Stimulated activated CD8-positive, alpha-beta memory T cell treated with anti-CD3 and anti-CD28 coated beads, Interleukin-15, amount 100 ng/mL, for 24 hours (primary cell): ENCODE data around the gene TNS3.
"Not testable (repeated sequence)": the region's sequence is repeated elsewhere in the genome, so short reads cannot be mapped to it uniquely, and the experiment has no call there.

Experiments
- DNase-seq: peaks from one replicate; pipeline ENCODE4 v3.0.0-alpha.2; 2020; ENCODE audit warnings: low read depth

TNS3 gene

GRCh38 chr7:47581804-47582763, at the start of gene TNS3:
TSS of gene TNS3 (minus strand) at chr7:47582111. CDS start at chr7:47439636, 142,475 bp downstream.
- no peak for DNase-seq

DNA sequence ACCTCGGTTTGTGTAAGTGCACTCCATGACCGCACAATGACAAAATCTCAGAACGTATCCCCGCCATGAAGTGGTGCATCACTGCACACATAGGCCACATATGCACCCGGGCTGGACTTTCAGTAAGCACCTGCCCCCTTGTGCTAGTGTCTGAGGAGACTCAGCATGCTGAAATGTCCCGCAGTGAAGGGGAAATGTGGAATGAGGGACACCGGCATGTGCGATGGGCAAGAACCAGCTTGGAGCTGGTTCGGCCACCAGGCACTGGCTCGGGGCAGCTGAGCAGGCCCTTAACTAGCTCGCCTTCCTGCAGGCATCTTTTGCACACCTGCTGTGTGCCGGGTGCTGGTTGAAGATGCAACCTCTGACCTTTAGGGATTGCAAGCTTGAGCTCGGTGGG, 49.8 kb upstream of the TNS3 start:
- DNase-seq: no peak

GRCh38 chr7:47627580-47628283, 45.8 kb upstream of the TNS3 start:
- no peak for DNase-seq

DNA sequence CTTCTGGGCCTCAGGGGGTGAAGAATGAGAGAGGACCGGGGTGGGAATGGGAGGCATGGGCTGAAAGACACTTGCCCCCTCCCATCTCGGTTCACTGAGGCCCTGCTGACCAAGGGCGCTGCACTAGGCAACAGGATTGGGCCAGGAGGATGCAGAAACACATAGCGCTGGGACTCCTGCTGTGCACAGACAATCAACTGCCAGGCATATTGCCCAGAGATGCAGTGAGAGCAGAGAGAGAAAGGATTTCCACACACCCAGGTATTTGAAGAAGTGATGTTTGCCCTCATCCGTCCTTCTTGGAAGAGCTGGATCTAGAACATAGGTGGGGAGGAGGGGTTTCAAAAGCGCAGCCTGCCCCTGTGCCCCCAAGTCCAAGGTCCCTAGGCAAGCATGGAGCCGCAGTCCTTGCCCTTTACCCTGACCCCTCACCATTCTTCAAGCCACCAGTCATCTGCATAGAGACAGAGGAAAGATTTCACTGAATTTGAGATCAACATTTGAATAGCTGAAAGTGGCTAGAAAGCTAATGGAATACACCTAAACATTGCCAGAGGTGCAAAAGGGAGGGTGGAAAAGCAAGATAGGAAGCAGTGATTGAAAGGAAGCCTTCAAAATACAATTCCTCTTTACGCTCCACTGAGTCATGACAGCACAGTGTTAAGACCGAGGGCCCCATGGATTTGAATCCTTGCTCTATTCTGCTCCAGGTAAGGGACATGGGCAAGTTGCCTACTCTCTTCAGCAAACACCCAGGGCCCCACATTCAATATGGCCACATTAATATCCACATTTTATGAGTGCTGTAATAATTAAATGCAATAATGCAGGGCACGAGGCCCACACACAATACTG, 44.2 kb upstream of the TNS3 start:
- no peak for DNase-seq

DNA sequence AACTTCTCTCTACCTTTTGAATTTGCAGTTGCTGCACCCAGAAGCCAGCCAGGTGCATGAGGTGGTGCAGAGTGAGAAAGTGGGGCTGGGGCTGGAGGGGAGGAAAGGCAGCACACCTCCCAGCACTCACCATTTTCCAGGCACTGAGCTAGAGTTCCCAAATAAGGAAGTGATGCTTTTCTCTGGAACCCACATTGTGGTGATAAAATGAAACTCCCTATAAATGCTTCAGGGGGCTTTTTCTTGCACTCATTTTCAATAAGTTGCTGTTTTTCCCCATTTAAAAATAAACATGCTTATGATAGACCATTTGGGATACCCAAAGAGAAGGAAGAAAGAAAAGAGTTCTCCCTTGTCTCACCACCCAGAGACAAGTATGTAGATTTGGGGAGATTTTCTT, 42.8 kb upstream of the TNS3 start:
- no peak for DNase-seq

GRCh38 chr7:47622946-47623640, 41.2 kb upstream of the TNS3 start:
- DNase-seq: no peak

DNA sequence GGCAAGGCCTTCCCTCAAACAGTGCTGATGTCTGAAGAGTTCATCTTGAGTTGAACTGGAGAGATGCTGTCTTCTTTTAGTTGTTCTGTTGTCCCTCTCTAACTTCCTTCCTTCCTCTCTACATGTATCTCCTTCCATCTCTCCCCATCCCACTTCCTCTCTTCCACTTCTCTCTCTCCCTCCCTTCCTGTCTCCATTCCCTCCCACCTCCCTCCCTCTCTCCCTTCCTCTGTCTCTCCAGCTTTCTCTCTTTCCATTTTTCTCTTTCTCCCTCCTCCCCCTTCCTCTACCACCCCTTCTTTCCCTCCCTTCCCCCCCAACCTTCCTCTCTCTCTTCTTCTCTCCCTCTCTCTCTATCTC, 40.7 kb upstream of the TNS3 start:
- no peak for DNase-seq

DNA sequence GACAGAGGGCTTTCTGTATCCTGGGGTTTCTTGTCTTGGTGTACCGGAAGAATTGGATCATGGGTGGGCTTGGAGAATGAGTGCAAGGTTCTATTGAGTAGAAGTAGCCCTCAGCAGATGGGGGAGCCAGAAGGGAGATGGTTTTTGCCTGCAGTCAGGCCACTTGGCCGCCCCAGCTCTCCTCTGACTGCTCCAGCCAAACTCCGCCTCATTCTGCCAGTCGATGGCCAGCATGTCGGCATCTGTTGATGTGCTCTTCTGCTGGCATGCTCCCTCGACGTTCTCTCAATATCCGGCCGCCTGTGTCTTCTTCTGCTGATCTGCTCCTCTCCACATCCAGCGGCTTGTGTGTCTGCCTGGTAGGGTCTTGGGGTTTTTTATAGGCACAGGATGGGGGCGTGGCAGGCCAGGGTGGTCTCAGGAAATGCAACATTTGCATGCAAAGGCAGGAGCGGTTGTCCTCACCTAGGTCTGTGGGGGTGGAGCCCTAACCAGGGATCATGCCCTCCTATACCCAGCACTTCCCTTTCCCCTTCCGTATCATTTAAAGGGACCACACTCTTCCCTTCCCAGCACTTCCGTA, 40.2 kb upstream of the TNS3 start:
- DNase-seq: no peak

DNA sequence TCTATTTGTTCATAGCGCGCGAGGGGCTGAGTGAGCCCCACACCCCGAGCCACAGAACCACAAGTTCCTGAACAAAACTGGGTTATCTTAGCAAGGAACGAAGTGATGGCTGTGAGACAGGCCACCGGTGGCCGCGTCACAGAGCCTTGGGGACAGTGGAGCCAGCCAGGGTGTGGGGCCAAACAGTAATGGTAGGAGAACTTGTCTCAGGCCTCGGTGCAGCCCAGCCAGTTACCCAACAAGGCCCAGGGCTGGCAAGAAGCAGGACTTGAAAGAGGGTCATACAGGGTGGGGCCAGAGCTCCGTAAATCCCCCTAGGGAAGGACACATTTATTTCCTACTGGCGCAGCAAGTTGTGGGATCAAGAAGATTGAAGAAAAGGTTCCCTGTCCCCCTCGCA, 39.4 kb upstream of the TNS3 start:
- DNase-seq: no peak

DNA sequence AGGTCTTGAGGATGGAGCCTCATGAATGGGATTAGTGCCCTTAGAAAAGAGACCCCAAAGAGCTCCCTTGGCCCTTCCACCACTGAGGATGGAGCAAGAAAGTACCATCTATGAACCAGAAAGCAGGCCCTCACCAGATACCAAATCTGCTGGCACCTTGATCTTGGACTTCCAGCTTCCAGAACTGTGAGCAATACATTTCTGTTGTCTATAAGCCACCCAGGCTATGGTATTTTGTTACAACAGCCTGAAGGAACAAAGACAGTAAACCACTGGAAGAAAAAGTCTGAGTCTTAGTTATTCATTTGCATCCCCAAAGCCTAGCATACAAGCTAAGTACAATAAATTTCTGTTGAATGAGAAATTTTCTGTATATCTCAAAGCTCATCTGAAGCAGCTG, 37.9 kb upstream of the TNS3 start:
- no peak for DNase-seq

GRCh38 chr7:47617131-47617530, 35.2 kb upstream of the TNS3 start:
- DNase-seq: no peak

DNA sequence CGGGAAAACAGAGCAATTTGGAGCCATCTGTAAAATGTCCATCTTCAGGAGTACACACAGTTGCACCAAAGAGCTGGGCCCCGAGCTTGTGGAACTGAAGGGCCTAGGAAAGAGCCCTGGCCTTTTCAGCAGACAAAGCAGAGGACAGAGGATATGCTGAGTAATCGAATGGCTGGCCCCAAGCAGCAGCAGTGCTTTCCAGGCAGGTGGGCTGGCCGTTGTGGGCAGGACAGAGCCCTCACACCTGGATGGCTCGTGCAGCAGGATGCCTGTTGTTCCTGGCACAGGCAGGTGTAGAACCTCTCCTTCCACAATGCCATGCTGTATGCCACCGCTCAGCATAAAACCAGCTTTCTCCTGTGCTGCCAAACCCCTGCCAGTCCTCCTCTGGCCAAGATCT, 32.5 kb upstream of the TNS3 start:
- DNase-seq: no peak

GRCh38 chr7:47611045-47611511, 29.2 kb upstream of the TNS3 start:
- DNase-seq: no peak

DNA sequence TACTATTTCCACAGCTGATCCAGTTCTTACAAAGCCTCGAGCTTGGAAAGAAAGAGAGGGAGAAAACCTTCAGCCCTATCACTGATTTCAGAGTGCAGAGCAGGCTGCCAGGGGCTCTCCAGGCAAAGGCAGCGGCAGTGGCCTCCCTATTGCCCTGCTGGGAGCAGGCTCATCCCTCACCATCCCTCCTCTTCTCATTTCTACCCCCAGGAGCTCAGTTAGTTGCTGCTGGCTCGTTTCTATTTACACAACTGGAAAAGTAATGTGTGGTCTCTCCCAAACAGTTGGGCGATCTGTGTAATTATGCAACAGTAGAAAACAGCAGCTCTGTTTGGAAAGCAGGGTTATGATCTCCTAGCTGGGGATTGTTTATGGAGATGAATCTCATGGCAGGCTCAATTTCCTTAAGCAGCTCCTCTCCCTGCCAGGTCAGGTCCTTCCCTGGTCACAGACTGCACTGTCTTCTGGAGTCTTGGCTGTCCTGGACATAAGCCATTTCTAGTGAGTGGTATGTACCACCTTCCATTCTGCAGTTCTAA, 28.7 kb upstream of the TNS3 start:
- no peak for DNase-seq

- DNase-seq: no peak
Observed at GRCh38 chr7:47609803-47610452, 28.0 kb upstream of the TNS3 start.

GRCh38 chr7:47606593-47607046, 24.7 kb upstream of the TNS3 start:
- DNase-seq: not testable (repeated sequence)

DNA sequence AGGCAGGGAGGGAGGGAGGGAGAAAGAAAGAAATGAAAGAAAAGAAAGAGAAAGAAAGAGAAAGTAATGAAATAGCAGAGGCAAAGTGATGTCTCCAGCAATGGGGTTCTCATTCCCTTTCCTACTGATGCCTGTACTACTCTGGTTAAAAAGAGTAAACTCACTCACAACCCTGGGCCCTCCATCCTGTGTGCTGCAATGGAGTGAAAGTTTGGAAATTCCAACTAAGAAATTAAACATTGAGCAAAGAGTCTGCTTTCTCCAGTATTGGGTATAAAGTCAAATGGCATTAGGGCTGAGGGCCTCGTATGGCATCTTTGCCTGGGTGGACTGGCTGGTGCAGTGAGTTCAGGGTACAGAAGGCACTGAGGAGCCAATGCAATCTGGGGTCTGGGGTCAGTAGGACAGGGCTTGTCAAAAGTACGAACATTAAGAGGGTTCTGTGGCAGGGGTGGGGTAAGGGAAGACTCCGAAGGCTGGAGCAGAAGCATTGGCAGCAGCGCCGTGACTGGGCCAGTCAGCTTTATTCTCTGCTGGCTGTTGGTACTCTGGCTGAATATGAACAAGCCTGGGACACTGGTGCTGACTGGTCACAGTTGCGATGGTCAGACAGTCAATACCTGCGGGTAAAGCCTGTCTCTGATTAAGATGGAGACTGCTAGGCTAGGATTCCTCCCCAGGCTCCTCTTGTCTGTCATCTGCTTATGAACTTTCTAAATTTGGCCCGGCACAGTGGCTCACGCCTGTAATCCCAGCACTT, 24.1 kb upstream of the TNS3 start:
- DNase-seq: no peak

DNA sequence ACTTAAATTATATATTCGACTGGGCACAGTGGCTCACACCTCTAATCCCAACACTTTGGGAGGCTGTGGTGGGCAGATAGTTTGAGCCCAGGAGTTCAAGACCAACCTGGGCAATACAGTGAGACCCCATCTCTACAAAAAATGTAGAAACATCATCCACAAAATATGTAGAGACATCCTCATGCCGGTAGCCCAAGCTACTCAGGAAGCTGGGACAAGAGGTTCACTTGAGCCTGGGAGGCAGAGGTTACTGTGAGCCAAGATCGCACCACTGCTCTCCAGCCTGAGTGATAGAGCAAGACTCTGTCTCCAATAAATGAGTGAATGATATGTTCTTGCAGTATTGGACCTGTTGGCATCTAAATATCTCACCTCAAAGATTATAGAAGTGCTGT, 22.6 kb upstream of the TNS3 start:
- DNase-seq: no peak

- not testable (repeated sequence) for DNase-seq
Observed at GRCh38 chr7:47603514-47604255, 21.8 kb upstream of the TNS3 start.
